MG63 (cell line): Measurements from ENCODE around the gene DACT1. TPM values are rescaled to one million over a fixed set of nuclear protein-coding genes. Genes with fewer than 3 reads are reported as not detected.

Experiments used
- DNase-seq: peaks from one replicate; pipeline ENCODE4 v3.0.0-alpha.2; 2020
- H3K27me3 ChIP-seq: fragments of 250-450 bp; sonication (Bioruptor Pico); 2 replicates; pipeline ENCODE4 v1.5.1; 2020; ENCODE audit warnings: mild to moderate bottlenecking, moderate library complexity
- H3K36me3 ChIP-seq: fragments of 250-450 bp; sonication (Bioruptor Pico); 2 replicates; pipeline ENCODE4 v1.5.1; 2020; ENCODE audit warnings: mild to moderate bottlenecking, moderate library complexity
- H3K4me3 ChIP-seq: fragments of 250-450 bp; sonication (Bioruptor Pico); 2 replicates; pipeline ENCODE4 v1.5.1; 2020; ENCODE audit warnings: mild to moderate bottlenecking, moderate library complexity
- H3K9me3 ChIP-seq: fragments of 250-450 bp; sonication (Bioruptor Pico); 2 replicates; pipeline ENCODE4 v1.5.1; 2020; ENCODE audit warnings: mild to moderate bottlenecking, moderate library complexity
- total RNA-seq: library from RNA; depleted of rRNA; stranded (reverse); fragments of >200 nt; shearing (Covaris generic); gene quantifications from 2 replicates; pipeline ENCODE4 v1.2.3, GENCODE V29; 2014; ENCODE audit warnings: low replicate concordance

Gene DACT1
- total RNA-seq, 1 experiment from 2014 or later, result 2.6 TPM

DNA sequence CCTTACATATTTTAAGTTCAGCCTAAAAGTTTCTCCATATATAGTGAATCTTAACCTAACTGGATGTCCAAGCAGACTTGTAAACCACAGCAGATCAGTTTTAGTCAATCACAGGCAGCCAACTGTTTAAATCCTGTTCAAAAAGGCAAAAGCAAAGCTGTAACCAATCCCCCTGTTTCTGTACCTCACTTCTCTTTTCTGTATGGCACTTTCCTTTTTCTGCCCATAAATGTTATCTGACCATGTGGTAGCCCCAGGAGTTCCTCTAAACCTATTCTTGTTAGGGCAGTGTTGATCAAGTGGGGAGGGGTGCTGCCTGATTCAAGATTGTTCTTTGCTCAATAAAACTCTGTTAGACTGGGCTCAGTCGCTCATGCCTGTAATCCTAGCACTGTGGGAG lies 8.5 kb upstream of the DACT1 start:
- Histone ChIP-seq H3K4me3 (no peak overlapping the region), H3K36me3 (no peaks in the 10 kb centered on the region), H3K27me3 (no peaks in the 10 kb centered on the region), H3K9me3 (no peaks in the 10 kb centered on the region)
- DNase-seq, result no peak

DNA sequence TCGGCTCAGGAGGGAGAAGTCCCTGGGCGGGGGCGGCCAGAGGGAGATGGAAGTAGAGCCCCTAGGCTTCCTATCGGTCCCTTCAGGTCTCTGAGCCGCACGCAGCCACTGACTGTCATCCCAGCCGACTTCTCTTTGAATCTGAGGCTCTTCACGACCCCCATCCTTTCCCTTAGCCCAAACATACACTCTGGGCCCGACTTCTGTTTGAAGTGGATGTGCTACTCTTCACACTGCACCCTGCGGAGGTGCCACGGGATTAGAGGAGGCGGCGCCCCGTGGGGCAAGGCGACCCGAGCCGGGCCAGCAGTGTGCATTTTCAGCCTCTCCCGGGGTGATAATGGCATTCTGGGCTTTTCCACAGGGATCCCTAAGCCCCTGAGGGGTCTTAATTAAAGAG lies 6.0 kb upstream of the DACT1 start:
- H3K9me3 ChIP-seq, result no peaks in the 10 kb centered on the region
- DNase-seq, result no peak
- H3K27me3 ChIP-seq, result no peaks in the 10 kb centered on the region

DNA sequence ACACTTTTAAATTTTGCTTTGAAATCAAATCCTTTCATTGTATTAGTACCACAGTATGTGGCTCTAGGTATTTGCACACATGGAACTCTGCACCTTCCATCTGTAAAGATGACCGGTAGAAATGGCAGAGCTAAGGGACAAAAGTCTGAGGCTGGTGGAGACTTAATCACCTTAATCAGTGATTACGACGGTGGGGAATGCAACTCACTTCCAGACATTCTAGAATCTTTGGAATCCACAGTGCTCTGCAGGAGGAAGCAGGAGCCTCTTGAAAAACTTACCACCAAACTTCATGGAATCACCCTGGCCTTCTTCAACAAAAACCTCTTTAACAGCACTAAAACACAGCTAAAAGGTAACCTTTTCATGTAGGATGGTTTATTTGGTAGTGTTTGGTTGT lies 3.9 kb upstream of the DACT1 start:
- Histone ChIP-seq H3K36me3 (no peaks in the 10 kb centered on the region), H3K4me3 (no peak overlapping the region), H3K9me3 (no peaks in the 10 kb centered on the region), H3K27me3 (no peaks in the 10 kb centered on the region)
- no peak for DNase-seq

More for the DNA sequence above, 6.0 kb upstream of the DACT1 start:
- no peaks in the 10 kb centered on the region for H3K36me3 ChIP-seq
- H3K4me3 ChIP-seq, result no peak overlapping the region

DNA sequence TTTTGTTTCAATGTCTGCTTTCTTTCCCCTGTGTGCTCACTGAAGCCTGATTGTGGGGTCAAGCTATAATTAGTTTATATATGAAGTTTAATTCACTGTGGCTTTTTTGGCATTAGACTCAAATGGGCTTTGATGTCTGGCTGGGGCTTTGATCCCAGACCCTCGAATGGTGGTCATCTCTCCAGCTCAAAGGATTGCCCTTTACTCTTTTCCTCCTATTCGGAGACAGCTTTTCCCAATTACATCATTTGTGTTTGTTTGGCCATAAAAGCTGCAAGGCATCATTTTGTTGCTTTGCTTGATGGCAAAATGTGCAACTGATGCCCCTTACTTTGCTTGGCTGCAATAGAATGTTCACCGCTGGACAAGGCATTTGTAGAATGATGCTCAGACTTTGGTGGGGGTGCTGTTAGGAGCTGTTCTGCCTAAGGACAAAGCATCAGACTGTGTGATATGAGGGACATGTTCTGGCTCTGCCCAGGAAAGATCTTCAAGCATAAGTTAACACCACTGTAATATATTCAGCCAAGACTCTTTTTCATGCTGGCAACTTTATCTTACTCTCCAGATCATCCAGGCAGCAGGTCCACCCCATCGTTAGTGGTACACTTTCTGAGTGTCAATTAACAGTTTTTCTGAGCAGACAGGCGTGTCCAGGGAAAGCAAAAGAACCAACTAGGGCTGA lies 3.2 kb upstream of the DACT1 start:
- H3K4me3 ChIP-seq, result no peak overlapping the region
- no peak for DNase-seq
- no peaks in the 10 kb centered on the region for H3K9me3 ChIP-seq
- H3K36me3 ChIP-seq, result no peaks in the 10 kb centered on the region
- no peaks in the 10 kb centered on the region for H3K27me3 ChIP-seq

DNA sequence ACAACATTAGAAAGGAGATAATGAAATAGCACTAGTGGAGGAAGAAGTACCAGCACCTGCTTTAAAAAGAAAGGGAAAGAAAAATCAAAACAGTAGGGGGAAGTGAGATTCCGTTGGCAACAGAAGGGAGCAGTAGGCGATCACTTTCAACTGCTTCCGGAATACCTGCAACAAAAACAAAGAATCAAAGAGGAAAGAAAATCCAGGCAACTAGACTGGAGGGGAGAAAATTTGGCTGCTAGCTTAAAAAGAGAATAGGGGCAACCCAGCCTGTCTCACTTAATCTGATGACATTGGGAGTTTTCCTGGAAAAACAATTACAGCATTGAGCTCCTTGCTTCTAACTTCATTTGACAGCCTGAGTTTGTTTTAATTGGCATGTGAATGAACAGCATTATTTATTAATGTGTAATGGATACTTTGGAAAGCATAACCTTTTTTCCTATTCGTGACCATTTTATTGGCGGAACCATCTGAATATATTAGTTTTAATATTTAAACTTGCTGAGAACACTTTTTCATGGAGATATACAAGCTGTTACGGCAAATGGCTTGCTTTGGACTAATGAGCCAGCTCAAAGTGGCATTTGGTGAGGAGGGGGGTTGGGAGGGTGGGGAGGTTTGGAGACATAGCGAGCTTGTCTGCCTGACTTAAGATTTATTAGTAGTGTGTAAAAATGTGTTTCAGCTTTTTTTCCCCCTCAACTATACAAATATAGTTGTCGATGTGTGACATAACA lies 2.5 kb upstream of the DACT1 start:
- Histone ChIP-seq H3K4me3 (no peak overlapping the region), H3K27me3 (no peaks in the 10 kb centered on the region), H3K36me3 (no peaks in the 10 kb centered on the region), H3K9me3 (no peaks in the 10 kb centered on the region)
- DNase-seq, result no peak

DNA sequence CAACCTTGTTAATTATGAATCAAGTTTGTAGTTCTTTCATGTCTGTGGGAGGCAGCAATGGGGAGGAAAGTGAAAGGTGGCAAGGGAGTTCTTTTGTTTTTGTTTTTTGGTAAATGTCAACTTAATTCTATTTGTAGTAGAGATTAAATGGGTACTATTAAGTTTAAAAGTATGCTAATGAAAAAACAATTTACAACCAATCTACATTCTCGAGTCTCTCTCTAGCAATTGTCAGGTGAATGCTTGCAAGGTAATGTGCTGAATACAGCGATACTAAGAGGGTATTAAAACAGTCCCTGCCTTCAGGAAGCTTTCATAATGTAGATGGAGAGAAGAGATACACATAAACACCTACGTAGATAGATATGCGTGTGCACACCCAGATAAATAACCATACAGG lies 1.6 kb upstream of the DACT1 start:
- no peak for DNase-seq
- Histone ChIP-seq H3K9me3 (no peaks in the 10 kb centered on the region), H3K36me3 (no peaks in the 10 kb centered on the region), H3K4me3 (no peak overlapping the region), H3K27me3 (no peaks in the 10 kb centered on the region)

DNA sequence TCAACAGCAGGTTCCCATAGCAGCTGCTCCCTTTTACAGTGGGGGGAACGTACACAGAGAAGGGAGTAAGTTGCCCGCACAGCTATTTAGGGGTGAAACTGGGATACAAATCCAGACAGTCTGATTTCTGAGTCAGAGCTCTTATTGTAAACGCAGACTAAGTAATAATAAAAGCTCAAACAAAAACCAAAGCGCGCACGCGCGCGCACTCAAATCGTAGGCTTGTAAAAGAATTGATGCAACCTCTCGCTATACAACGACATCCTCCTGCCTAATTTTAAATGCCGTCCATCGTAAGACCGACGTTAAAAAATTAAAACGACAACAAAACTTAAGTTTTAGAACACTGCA lies 747 bp upstream of the DACT1 start:
- peak; percentile 42 for DNase-seq
- H3K27me3 ChIP-seq, result no peaks in the 10 kb centered on the region
- H3K4me3 ChIP-seq, result peak overlapping the region; percentile 46
- H3K36me3 ChIP-seq, result no peaks in the 10 kb centered on the region
- H3K9me3 ChIP-seq, result no peaks in the 10 kb centered on the region

DNA sequence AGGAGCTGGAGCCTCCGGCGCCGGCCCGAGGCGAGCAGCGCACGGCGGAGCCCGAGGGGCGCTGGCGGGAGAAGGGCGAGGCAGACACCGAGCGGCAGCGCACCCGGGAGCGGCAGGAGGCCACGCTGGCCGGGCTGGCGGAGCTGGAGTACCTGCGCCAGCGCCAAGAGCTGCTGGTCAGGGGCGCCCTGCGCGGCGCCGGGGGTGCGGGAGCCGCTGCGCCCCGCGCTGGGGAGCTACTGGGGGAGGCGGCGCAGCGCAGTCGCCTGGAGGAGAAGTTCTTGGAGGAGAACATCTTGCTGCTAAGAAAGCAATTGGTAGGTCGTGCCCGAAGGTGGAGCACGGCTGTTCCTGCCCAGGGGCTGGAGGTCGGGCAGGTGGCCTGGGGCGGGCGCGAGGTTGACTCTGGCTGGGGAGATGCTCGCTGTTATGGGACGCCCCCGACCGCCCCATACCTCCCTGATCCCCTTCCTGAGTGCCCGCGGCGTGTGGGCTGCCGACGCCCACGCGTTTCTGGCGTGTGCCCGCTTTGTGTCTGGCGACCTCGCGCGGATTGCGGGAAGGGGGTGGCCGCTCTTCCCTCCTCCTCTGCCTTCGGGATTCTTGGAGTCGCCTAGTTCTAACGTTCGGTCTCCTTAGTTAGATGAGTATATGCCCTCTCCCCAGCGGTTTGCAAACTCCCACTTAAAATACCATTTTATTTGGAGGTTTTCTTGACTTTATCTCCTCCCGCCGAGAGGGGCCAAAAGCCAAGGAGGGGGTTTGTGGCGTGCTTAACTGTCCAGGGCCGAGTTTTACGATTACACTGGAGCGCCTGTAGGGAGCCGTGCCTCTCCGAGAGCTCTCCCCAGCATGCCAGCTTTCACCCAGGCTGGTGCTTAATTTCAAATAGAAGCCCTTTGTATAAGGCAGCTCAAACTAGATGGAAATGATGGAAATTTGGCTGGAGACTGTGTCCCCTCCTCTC lies 752 bp downstream of the DACT1 start:
- H3K27me3 ChIP-seq, result no peaks in the 10 kb centered on the region
- no peaks in the 10 kb centered on the region for H3K9me3 ChIP-seq
- H3K4me3 ChIP-seq, result peak overlapping the region; percentile 43
- H3K36me3 ChIP-seq, result no peaks in the 10 kb centered on the region
- DNase-seq, result peak; percentile 29

DNA sequence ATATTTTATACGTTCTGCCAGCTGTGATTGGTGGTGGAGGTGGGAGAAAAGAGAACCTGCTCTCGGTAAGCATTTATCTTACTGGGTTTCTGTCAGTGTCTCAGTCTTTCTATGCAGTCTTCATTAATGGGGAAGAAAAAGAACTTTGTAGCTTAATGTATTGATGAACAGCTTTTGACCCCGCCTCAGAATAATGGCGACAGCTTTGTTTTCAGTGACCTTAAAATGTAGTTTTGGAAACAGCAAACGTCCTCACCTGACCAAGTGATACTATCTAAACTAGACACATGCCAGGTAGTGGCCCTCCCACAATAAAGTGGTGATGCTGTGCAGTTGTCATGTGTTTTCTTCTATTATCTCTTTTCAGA lies 1.4 kb downstream of the DACT1 start:
- no peaks in the 10 kb centered on the region for H3K27me3 ChIP-seq

DNA sequence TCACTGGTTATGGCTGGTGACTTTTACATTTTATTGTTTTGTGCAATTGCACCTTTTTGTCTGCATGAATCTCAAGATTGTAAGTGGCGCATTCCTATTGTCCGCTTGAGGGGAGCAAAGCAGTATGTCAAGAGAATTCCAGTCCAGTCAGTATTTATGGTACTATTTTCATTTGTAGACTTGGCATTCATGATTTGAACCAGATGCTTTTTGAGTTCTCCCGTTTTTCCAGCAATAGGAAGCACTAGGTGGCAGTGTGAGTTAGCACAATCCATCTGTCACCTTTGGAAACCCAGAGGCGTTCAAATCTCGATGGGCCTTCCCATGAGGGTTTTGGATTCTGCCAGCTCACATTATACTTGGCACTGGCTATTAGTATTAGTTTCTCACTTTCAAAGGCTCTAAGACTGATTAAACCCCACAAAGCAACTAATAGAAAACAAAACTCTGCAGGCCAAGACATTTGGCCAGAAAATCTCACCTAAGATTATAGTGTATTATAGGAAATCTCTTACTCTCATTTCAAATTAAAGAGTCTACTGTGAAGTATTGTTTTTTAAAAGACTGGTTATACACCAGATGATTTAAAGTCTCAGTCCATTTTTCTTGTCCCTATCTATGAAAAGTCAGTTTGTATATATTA lies 2.2 kb downstream of the DACT1 start:
- DNase-seq, result peak; percentile 58
- no peaks in the 10 kb centered on the region for H3K36me3 ChIP-seq
- H3K9me3 ChIP-seq, result no peaks in the 10 kb centered on the region
- H3K4me3 ChIP-seq, result no peak overlapping the region
- H3K27me3 ChIP-seq, result no peaks in the 10 kb centered on the region

More for the DNA sequence above, 1.4 kb downstream of the DACT1 start:
- H3K9me3 ChIP-seq, result no peaks in the 10 kb centered on the region
- no peak for DNase-seq
- peak overlapping the region; percentile 43 for H3K4me3 ChIP-seq
- H3K36me3 ChIP-seq, result no peaks in the 10 kb centered on the region

DNA sequence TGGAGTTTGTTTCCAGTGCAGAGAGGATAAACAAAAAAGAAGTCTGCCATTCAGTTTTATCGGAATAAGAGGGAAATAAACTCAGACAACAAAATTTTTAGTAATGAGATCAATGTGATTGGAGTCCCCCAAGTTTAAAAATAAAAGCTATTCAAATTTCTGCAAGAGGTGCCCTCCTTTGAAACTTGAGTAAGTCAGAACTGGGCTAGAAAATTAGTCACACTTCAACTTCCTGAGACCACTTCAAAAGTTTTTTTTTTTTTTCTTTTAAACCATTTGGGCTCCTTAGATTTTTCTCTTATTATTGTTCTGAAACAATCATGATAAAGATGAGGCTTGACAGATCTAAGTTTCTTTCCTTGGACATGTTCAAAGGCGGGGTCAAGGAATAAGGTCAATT lies 3.2 kb downstream of the DACT1 start:
- Histone ChIP-seq H3K27me3 (no peaks in the 10 kb centered on the region), H3K4me3 (no peak overlapping the region), H3K36me3 (no peaks in the 10 kb centered on the region), H3K9me3 (no peaks in the 10 kb centered on the region)
- no peak for DNase-seq

DNA sequence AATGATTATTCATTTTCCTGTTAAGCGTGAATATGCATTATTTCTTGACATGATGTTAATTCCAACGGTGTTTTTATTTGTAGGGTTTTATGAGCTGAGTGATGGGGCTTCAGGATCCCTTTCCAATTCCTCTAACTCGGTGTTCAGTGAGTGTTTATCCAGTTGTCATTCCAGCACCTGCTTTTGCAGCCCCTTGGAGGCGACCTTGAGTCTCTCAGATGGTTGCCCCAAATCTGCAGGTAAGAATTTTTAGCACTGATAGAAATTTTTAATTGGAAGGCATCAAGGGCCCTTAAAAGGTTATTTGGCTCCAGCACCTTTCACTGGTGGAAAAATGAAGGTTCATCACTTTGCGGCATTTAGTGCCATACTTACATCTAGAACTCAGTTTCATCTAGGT lies 3.7 kb downstream of the DACT1 start:
- Histone ChIP-seq H3K36me3 (no peaks in the 10 kb centered on the region), H3K9me3 (no peaks in the 10 kb centered on the region), H3K4me3 (no peak overlapping the region), H3K27me3 (no peaks in the 10 kb centered on the region)
- DNase-seq, result no peak

DNA sequence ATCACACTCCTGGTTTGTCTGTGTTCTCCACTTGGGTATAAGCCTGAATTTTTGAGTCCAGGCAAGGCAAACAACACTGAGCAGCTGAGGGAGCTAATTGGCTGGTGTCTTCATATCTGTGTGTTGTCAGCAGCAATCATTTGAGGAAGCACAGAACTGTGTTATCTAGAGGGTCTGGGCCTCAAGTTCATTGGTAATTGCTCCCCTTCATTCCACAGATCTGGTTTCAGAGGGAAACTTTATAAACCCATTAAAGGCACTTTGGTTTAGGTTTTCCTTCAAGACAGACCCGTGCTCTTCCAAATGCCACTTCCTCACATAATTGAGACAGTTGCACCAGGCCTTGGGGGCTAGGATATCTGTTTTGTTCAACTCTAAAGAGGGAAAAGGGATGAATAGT lies 5.6 kb downstream of the DACT1 start:
- no peak overlapping the region for H3K4me3 ChIP-seq
- no peaks in the 10 kb centered on the region for H3K9me3 ChIP-seq
- DNase-seq, result no peak
- H3K27me3 ChIP-seq, result no peaks in the 10 kb centered on the region
- H3K36me3 ChIP-seq, result no peaks in the 10 kb centered on the region

DNA sequence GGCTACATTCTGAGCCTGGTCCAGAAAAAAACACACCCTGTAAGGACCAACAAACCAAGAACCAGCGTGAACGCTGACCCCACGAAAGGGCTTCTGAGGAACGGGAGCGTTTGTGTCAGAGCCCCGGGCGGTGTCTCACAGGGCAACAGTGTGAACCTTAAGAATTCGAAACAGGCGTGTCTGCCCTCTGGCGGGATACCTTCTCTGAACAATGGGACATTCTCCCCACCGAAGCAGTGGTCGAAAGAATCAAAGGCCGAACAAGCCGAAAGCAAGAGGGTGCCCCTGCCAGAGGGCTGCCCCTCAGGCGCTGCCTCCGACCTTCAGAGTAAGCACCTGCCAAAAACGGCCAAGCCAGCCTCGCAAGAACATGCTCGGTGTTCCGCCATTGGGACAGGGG lies 7.9 kb downstream of the DACT1 start:
- H3K27me3 ChIP-seq, result no peaks in the 10 kb centered on the region
- no peak overlapping the region for H3K4me3 ChIP-seq
- H3K36me3 ChIP-seq, result no peaks in the 10 kb centered on the region
- H3K9me3 ChIP-seq, result no peaks in the 10 kb centered on the region
- no peak for DNase-seq

DNA sequence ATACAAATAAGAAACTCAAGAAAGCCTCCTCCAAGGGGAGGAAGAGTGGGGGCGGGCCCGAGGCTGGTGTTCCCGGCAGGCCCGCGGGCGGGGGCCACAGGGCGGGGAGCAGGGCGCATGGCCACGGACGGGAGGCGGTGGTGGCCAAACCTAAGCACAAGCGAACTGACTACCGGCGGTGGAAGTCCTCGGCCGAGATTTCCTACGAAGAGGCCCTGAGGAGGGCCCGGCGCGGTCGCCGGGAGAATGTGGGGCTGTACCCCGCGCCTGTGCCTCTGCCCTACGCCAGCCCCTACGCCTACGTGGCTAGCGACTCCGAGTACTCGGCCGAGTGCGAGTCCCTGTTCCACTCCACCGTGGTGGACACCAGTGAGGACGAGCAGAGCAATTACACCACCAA lies 8.7 kb downstream of the DACT1 start:
- DNase-seq, result no peak
- H3K36me3 ChIP-seq, result no peaks in the 10 kb centered on the region
- no peaks in the 10 kb centered on the region for H3K27me3 ChIP-seq
- H3K9me3 ChIP-seq, result no peaks in the 10 kb centered on the region
- no peak overlapping the region for H3K4me3 ChIP-seq

DNA sequence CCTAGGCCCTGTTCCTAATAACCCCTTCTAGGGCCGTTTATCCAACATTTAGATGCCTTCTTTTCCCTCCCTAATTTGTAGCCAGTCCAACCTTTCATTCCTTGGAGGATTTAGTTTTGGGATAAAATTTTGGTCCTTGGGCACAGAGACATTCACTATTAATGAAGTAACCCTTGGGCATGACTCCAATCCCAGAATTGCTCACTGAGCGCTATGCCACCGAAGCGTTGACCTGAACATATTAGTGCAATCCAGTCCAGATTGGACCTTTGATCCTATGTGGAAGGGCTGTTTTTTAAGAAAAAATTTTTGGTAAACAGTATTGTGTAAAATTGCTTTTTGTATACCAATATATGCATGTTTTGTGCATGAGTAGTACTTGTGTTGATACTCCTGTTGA lies 10.0 kb downstream of the DACT1 start:
- no peaks in the 10 kb centered on the region for H3K9me3 ChIP-seq
- DNase-seq, result no peak
- no peaks in the 10 kb centered on the region for H3K36me3 ChIP-seq
- no peak overlapping the region for H3K4me3 ChIP-seq
- no peaks in the 10 kb centered on the region for H3K27me3 ChIP-seq

DNA sequence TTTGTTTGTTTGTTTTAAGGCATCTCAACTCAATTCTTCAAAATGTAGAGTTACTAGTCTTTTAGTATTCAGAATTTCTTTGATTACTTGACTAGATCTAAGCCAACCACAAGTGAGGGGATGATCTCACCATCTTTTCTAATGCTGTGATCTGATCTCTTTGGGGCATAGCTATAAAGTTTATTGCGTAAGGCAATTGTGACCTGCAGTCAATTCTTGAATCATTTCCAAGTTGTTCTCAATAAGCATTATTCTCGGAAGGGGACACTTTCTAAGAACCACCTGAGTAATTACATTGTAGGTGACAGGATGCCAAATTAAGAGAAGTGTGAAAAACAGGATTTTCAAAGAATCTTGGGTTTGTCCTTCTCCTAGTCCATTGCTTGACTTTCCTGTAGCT lies 13.1 kb downstream of the DACT1 start:
- no peak for DNase-seq
- no peaks in the 10 kb centered on the region for H3K36me3 ChIP-seq
- H3K4me3 ChIP-seq, result no peak overlapping the region
- H3K27me3 ChIP-seq, result no peaks in the 10 kb centered on the region
- H3K9me3 ChIP-seq, result no peaks in the 10 kb centered on the region
